Stimulated activated CD4-positive, alpha-beta T cell treated with anti-CD3 and anti-CD28 coated beads, Interleukin-4, amount 100 ng/mL, for 1 hour (primary cell): ENCODE results near the gene COL5A2.

Experiments used
- DNase-seq: peaks from one replicate; pipeline ENCODE4 v3.0.0-alpha.2; 2020

COL5A2 gene

GRCh38 chr2:189046320-189046719 is 133.2 kb downstream of the COL5A2 start:
- DNase-seq, result no peak

- no peak for DNase-seq
Measured at GRCh38 chr2:189045836-189046235, 133.7 kb downstream of the COL5A2 start.

GRCh38 chr2:189037518-189037917 is 142.0 kb downstream of the COL5A2 start:
- DNase-seq, result no peak

GRCh38 chr2:189024901-189025618 is 154.5 kb downstream of the COL5A2 start:
- no peak for DNase-seq

GRCh38 chr2:189022492-189022891 is 157.1 kb downstream of the COL5A2 start:
- no peak for DNase-seq

GRCh38 chr2:189022053-189022481 is 157.5 kb downstream of the COL5A2 start:
- DNase-seq, result no peak

GRCh38 chr2:189020179-189020578 is 159.4 kb downstream of the COL5A2 start:
- no peak for DNase-seq

GRCh38 chr2:189018631-189019030 is 160.9 kb downstream of the COL5A2 start:
- DNase-seq, result no peak

- no peak for DNase-seq
Measured at GRCh38 chr2:189016311-189016861, 163.2 kb downstream of the COL5A2 start.

GRCh38 chr2:189015359-189015758 is 164.2 kb downstream of the COL5A2 start:
- no peak for DNase-seq

GRCh38 chr2:189014449-189015138 is 165.0 kb downstream of the COL5A2 start:
- DNase-seq, result no peak

GRCh38 chr2:189013671-189014448 is 165.7 kb downstream of the COL5A2 start:
- no peak for DNase-seq

GRCh38 chr2:189013031-189013430 is 166.5 kb downstream of the COL5A2 start:
- DNase-seq, result no peak

GRCh38 chr2:189012351-189012750 is 167.2 kb downstream of the COL5A2 start:
- DNase-seq, result no peak

- DNase-seq, result no peak
Measured at GRCh38 chr2:189010536-189010935, 169.0 kb downstream of the COL5A2 start.

- no peak for DNase-seq
Measured at GRCh38 chr2:189008555-189009262, 170.9 kb downstream of the COL5A2 start.

GRCh38 chr2:189002079-189002478 is 177.5 kb downstream of the COL5A2 start:
- DNase-seq, result no peak

- no peak for DNase-seq
Measured at GRCh38 chr2:189000221-189000620, 179.3 kb downstream of the COL5A2 start.

GRCh38 chr2:188997263-188997662 is 182.3 kb downstream of the COL5A2 start:
- DNase-seq, result no peak

- DNase-seq, result no peak
Measured at GRCh38 chr2:188993247-188993646, 186.3 kb downstream of the COL5A2 start.

- no peak for DNase-seq
Measured at GRCh38 chr2:188986839-188987238, 192.7 kb downstream of the COL5A2 start.

- no peak for DNase-seq
Measured at GRCh38 chr2:188984680-188985079, 194.9 kb downstream of the COL5A2 start.

GRCh38 chr2:188984065-188984491 is 195.5 kb downstream of the COL5A2 start:
- DNase-seq, result no peak
